ENCODE data around the gene RAB6B. TPM values are rescaled to one million over a fixed set of nuclear protein-coding genes. Genes with fewer than 3 reads are reported as not detected.

RAB6B gene
- total RNA-seq, 1 experiment from 2014 or later: 14.1 TPM

DNA sequence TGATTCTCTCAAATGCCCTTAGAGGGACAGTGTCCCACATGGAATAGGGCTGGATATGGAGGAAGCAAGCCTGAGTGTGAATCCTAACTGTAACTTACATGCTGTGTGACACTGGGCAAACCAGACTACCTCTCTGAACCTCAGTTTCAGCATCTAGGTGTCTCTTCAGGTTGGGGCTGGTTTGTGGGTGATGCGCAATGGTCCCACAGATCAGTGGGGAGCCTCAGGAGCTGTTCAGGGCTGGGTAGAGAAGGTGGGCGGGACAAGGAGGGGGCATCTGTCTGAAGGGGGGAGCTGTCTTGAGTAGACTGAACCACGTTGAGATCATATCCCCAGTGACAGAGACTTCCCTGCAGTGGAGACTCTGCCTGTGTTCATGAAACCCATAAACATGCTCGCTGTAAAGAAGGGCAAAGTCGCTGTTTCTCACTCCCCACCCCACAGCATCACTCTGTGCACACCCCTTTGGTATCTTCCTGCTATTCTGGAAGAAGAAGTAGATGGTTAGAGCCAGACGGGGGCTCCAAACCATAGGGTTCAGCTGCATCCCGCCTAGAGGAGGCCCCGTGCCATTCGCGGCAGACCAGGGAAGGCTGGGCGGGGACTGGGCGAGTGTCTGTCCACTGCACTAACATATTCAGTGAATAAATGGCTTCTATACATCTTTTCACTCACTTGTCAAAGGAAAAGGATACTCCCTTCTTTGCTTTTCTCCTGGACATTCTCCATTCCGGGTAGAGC lies 61.6 kb downstream of the RAB6B start:
- intact Hi-C loops (cut with micrococcal nuclease): no loop called here
- no peaks in the 10 kb centered on the region for H3K9me3 ChIP-seq (ENCODE audit: control insufficient read depth in 1 of 2, insufficient read depth in 1 of 2, low read depth in 1 of 2, low read length in 2 of 2)
- H2AFZ ChIP-seq (ENCODE audit: low read depth, low read length, poor library complexity, severe bottlenecking): no peak overlapping the region
- no peak overlapping the region for H3K9ac ChIP-seq (ENCODE audit: low read length)
- ChIA-PET POLR2A (no interaction called here), CTCF (no interaction called here), RAD21 (ENCODE audit: low non-redundant PET in 1 of 2, low total read pairs in 2 of 2, uncharacterized antibody in 2 of 2, unreplicated experiment in 2 of 2) (no interaction called here)
- no peaks in the 10 kb centered on the region for H3K9me2 ChIP-seq (ENCODE audit: insufficient read depth)
- H3K4me2 ChIP-seq (ENCODE audit: low read length): no peak overlapping the region
- no peak overlapping the region for H3K27ac ChIP-seq (ENCODE audit: low read depth, low read length)
- no TSS peak for BruUV-seq (replicated peaks)
- H4K20me1 ChIP-seq (ENCODE audit: insufficient read depth): no peaks in the 10 kb centered on the region
- DNase-seq (ENCODE audit: low read depth, low spot score) (no peak), ATAC-seq (no peak)
- H3K36me3 ChIP-seq (ENCODE audit: control insufficient read depth in 1 of 2, insufficient read depth in 2 of 2, low read length in 2 of 2): no peaks in the 10 kb centered on the region
- TF ChIP-seq RAD21 (IDR thresholded peaks at IDR 0.05; ENCODE audit: low read depth): no peak
- TF ChIP-seq ZFX (IDR thresholded peaks at IDR 0.05): no peak
- no peak for TF ChIP-seq JUND (IDR thresholded peaks at IDR 0.05)
- TF ChIP-seq, protein P1, sequence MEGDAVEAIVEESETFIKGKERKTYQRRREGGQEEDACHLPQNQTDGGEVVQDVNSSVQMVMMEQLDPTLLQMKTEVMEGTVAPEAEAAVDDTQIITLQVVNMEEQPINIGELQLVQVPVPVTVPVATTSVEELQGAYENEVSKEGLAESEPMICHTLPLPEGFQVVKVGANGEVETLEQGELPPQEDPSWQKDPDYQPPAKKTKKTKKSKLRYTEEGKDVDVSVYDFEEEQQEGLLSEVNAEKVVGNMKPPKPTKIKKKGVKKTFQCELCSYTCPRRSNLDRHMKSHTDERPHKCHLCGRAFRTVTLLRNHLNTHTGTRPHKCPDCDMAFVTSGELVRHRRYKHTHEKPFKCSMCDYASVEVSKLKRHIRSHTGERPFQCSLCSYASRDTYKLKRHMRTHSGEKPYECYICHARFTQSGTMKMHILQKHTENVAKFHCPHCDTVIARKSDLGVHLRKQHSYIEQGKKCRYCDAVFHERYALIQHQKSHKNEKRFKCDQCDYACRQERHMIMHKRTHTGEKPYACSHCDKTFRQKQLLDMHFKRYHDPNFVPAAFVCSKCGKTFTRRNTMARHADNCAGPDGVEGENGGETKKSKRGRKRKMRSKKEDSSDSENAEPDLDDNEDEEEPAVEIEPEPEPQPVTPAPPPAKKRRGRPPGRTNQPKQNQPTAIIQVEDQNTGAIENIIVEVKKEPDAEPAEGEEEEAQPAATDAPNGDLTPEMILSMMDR (IDR thresholded peaks at IDR 0.05 in 2 of 3, conservative IDR thresholded peaks at IDR 0.05 in 1 of 3; ENCODE audit: borderline replicate concordance in 1 of 3, insufficient read depth in 1 of 3, low read depth in 2 of 3, low read length in 2 of 3): no peak
- no peak for TF ChIP-seq FOSL1 (IDR thresholded peaks at IDR 0.05; ENCODE audit: low read depth)
- TF ChIP-seq, protein P2, sequence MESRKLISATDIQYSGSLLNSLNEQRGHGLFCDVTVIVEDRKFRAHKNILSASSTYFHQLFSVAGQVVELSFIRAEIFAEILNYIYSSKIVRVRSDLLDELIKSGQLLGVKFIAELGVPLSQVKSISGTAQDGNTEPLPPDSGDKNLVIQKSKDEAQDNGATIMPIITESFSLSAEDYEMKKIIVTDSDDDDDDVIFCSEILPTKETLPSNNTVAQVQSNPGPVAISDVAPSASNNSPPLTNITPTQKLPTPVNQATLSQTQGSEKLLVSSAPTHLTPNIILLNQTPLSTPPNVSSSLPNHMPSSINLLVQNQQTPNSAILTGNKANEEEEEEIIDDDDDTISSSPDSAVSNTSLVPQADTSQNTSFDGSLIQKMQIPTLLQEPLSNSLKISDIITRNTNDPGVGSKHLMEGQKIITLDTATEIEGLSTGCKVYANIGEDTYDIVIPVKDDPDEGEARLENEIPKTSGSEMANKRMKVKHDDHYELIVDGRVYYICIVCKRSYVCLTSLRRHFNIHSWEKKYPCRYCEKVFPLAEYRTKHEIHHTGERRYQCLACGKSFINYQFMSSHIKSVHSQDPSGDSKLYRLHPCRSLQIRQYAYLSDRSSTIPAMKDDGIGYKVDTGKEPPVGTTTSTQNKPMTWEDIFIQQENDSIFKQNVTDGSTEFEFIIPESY (IDR thresholded peaks at IDR 0.05; ENCODE audit: extremely low read depth, insufficient replicate concordance, low read length): no peak
- no peak for TF ChIP-seq CBX3 (IDR thresholded peaks at IDR 0.05; ENCODE audit: low read depth)
- no peak for TF ChIP-seq TCF7L2 (IDR thresholded peaks at IDR 0.05; ENCODE audit: borderline replicate concordance, extremely low read depth, insufficient read depth, insufficient read length)
- TF ChIP-seq POLR2A (IDR thresholded peaks at IDR 0.05; ENCODE audit: borderline replicate concordance, extremely low read depth, insufficient read depth, insufficient read length): no peak
- no peak for TF ChIP-seq SP1 (IDR thresholded peaks at IDR 0.05; ENCODE audit: low read depth)
- TF ChIP-seq ZNF274 (IDR thresholded peaks at IDR 0.05; ENCODE audit: low read depth, low read length): no peak
- TF ChIP-seq ELF1 (IDR thresholded peaks at IDR 0.05; ENCODE audit: borderline replicate concordance, low read depth): no peak
- no peak for TF ChIP-seq EZH2phosphoT487 (IDR thresholded peaks at IDR 0.05; ENCODE audit: borderline replicate concordance)
- TF ChIP-seq YY1 (IDR thresholded peaks at IDR 0.05; ENCODE audit: extremely low read depth, insufficient replicate concordance, low read depth, low read length): no peak
- TF ChIP-seq CEBPB (IDR thresholded peaks at IDR 0.05; ENCODE audit: low read depth): no peak
- TF ChIP-seq SIN3A (IDR thresholded peaks at IDR 0.05; ENCODE audit: low read depth): no peak
- TF ChIP-seq, protein P3, sequence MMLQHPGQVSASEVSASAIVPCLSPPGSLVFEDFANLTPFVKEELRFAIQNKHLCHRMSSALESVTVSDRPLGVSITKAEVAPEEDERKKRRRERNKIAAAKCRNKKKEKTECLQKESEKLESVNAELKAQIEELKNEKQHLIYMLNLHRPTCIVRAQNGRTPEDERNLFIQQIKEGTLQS (IDR thresholded peaks at IDR 0.05): no peak
- H3K4me1 ChIP-seq (ENCODE audit: control insufficient read depth in 1 of 2, insufficient read depth in 2 of 2, low read length in 2 of 2): no peaks in the 10 kb centered on the region
- H3K27me3 ChIP-seq (ENCODE audit: insufficient read depth, low read length): no peaks in the 10 kb centered on the region
- H3K79me2 ChIP-seq (ENCODE audit: insufficient read depth, low read length): no peaks in the 10 kb centered on the region
- no peak overlapping the region for H3K4me3 ChIP-seq (replicated peaks in 1 of 2; ENCODE audit: low read depth in 1 of 2, low read length in 2 of 2)

Measured in HCT116 (cell line).